VCaP (cell line): Measurements from ENCODE around the gene PWWP3B.
A peak's percentile ranks its signal among the peaks of the same experiment; 100 is the strongest.
"Not testable (repeated sequence)": the region's sequence is repeated elsewhere in the genome, so short reads cannot be mapped to it uniquely, and the experiment has no call there.

Experiments used
- H3K27ac ChIP-seq: fragments of 450-650 bp; 2 replicates; pipeline ENCODE4 v1.5.1; 2017
- CTCF ChIP-seq: fragments of 450-650 bp; conservative IDR thresholded peaks from 2 replicates; pipeline ENCODE4 v1.5.1; 2017; ENCODE audit warnings: mild to moderate bottlenecking, moderate library complexity

Gene PWWP3B

GRCh38 chrX:106177106-106177981, 9.2 kb downstream of the PWWP3B start:
- no peak for TF ChIP-seq CTCF
- no peak overlapping the region for H3K27ac ChIP-seq

- H3K27ac ChIP-seq = no peak overlapping the region
- TF ChIP-seq CTCF = no peak
Observed at GRCh38 chrX:106177982-106178321, 9.8 kb downstream of the PWWP3B start.

GRCh38 chrX:106178826-106179225, 10.7 kb downstream of the PWWP3B start:
- H3K27ac ChIP-seq = no peak overlapping the region
- 0 out of 2 replicates have a peak, but pooled peaks have one; percentile 11 for TF ChIP-seq CTCF

- not testable (repeated sequence) for H3K27ac ChIP-seq
Observed at GRCh38 chrX:106183685-106184084, 15.6 kb downstream of the PWWP3B start.

GRCh38 chrX:106201502-106202178, 33.5 kb downstream of the PWWP3B start:
- no peak overlapping the region for H3K27ac ChIP-seq
- TF ChIP-seq CTCF = no peak

GRCh38 chrX:106203315-106203714, 35.2 kb downstream of the PWWP3B start:
- no peak overlapping the region for H3K27ac ChIP-seq
- no peak for TF ChIP-seq CTCF

- no peak for TF ChIP-seq CTCF
- H3K27ac ChIP-seq = no peak overlapping the region
Observed at GRCh38 chrX:106208154-106208553, 40.0 kb downstream of the PWWP3B start.
